Duodenal mucosa (tissue), 2 donors: ENCODE data around the gene KCTD11.

ENCODE experiments used
- H3K27ac ChIP-seq: one replicate; pipeline ENCODE4 v1.7.0; 2013; ENCODE audit warnings: low read depth, low read length
- H3K27me3 ChIP-seq, 2 donors: one replicate each; pipeline ENCODE4 v1.7.0; 2013; ENCODE audit warnings: low read length in 2 of 2, control low read depth in 1 of 2; ENCODE audit not compliant: insufficient read depth in 2 of 2, control insufficient read depth in 1 of 2
- H3K36me3 ChIP-seq, 2 donors: one replicate each; pipeline ENCODE4 v1.7.0; 2013; ENCODE audit warnings: low read length in 2 of 2, control low read depth in 1 of 2; ENCODE audit not compliant: insufficient read depth in 2 of 2, control insufficient read depth in 1 of 2
- H3K4me1 ChIP-seq, 2 donors: one replicate each; pipeline ENCODE4 v1.7.0; 2013; ENCODE audit warnings: low read length in 2 of 2, control low read depth in 1 of 2; ENCODE audit not compliant: insufficient read depth in 2 of 2, control insufficient read depth in 1 of 2
- H3K4me3 ChIP-seq, 2 donors: one replicate each; pipeline ENCODE4 v1.7.0; 2013; ENCODE audit warnings: low read length in 2 of 2, low read depth in 1 of 2
- H3K9ac ChIP-seq, 2 donors: one replicate each; pipeline ENCODE4 v1.7.0; 2013; ENCODE audit warnings: low read length in 2 of 2, low read depth in 1 of 2
- H3K9me3 ChIP-seq, 2 donors: one replicate each; pipeline ENCODE4 v1.7.0; 2013; ENCODE audit warnings: low read length in 2 of 2, control low read depth in 1 of 2; ENCODE audit not compliant: control insufficient read depth in 1 of 2

KCTD11 gene

DNA sequence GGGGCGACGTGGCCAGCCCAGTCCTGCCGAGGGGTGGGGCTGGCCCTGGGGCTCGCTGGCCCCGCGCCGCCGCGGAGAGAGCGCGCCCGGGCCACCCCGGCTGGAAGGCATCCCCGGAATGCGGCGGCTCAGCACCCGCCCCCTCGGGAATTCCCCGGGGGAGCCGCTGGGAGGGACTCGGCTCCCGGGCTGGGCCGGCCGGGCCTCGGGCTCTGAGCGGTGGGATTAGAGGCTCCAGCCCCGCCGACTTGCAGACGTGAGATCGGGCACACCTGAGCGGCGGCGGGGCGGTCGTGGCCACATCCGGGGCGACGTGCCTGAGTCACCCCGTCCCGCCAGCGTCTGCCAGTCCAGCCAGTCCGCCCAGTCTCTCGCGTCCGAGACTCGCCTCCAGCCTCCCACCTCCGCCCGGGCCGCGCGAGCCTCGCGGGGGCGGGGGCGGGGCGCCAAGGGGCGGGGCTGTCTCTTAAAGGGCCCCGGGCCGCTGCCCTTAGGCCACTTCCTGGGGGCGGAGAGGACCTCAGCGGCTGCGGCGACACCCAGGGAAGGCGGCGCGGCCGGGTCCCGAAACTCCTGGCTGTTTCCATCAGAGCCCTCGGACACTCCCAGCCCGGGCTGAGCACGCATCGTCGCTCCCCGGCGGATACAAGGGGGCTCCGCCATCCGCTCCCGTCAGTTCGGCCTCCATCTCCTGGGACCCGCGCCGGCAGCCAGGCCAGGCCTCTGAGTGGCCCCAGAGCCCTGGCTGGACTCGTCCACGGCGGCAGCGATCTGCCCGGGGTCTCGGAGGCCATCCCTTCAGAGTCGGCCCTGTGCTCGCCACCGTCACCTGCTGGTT is at the start of gene KCTD11:
KCTD11 (plus strand) TSS at position 498 of the 838 bp plus-strand sequence.
- H3K27me3 ChIP-seq, result peaks cover 0 to 4% of the 10 kb centered on the region in 2 donors
- peaks cover 11 to 38% of the 10 kb centered on the region in 2 donors for H3K4me1 ChIP-seq
- H3K4me3 ChIP-seq, result peak within 1 kb of the TSS; percentile 80 to 89
- peak within 1 kb of the TSS; percentile 97 for H3K27ac ChIP-seq
- peak within 1 kb of the TSS; percentile 79 to 85 for H3K9ac ChIP-seq
- H3K36me3 ChIP-seq, result no peaks in the 10 kb centered on the region
- H3K9me3 ChIP-seq, result no peaks in the 10 kb centered on the region

DNA sequence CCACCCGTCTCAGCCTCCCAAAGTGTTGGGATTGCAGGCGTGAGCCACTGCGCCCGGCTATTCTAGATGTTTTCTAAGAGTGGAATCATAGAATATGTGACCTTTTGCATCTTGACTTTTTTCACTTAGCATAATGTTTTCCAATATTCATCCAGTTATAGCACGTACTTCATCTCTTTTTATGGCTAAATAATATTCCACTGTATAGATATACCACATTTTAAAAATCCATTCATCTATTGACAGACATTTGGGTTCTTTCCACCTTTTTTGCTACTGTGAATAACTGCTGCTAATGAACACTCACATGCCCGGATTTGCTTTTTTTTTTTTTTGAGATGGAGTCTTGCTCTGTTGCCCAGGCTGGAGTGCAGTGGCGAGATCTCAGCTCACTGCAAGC is 47.8 kb upstream of the KCTD11 start:
- no peak overlapping the region for H3K27ac ChIP-seq
- H3K9ac ChIP-seq, result no peak overlapping the region
- H3K9me3 ChIP-seq, result no peaks in the 10 kb centered on the region
- no peak overlapping the region for H3K4me3 ChIP-seq
- peaks cover 5 to 8% of the 10 kb centered on the region in 2 donors for H3K4me1 ChIP-seq
- peaks cover 0 to under 1% of the 10 kb centered on the region in 2 donors for H3K36me3 ChIP-seq
- no peaks in the 10 kb centered on the region for H3K27me3 ChIP-seq

DNA sequence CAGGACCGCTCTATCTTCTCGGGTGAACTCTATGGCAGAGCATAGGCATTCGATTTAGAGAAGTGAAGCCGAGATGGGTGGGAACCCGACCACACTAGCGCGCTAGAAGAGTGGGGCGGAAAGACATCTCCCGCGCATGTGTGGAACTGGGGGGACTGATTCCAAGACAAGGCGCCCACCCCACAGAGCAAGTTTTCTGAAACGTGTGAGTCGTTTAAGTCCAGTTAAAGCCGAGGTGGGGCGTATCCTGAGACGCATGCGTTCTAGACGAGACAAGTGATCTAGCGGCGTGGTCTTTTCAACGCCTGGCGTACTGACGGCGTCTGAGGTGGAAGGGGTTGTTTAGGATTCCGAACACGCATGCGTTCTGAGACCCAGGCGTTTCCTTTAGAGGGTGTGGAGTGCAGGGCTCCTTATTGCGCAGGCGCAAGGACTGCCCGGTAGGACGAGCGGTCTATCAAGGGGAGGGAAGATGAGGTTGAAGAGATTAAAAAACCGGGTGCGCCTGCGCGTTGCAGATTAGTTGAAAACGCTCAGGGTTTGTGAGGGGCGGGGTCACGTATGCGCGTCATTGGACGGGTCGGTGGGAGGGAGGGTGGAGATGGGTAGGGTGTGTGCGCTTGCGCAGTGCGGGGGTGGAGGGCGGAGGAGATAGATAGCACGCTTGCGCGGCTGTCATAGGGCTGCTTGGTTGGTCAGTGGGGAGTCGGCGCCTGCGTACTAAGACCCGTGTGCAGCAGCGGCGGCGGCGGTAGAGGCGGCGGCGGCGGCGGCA is 44.9 kb upstream of the KCTD11 start, which contains the start of gene EIF5A:
EIF5A (plus strand) TSS at position 718 of the 775 bp plus-strand sequence. CDS start 2,008 bp downstream, outside the sequence.
- Histone ChIP-seq H3K9me3 (no peaks in the 10 kb centered on the region), H3K9ac (peak within 1 kb of the TSS; percentile 90 to 94), H3K36me3 (peaks cover 26% of the 10 kb centered on the region in 2 donors), H3K27ac (peak within 1 kb of the TSS; percentile 98), H3K4me1 (peaks cover 17 to 20% of the 10 kb centered on the region in 2 donors), H3K27me3 (no peaks in the 10 kb centered on the region), H3K4me3 (peak within 1 kb of the TSS; percentile 82 to 87)

DNA sequence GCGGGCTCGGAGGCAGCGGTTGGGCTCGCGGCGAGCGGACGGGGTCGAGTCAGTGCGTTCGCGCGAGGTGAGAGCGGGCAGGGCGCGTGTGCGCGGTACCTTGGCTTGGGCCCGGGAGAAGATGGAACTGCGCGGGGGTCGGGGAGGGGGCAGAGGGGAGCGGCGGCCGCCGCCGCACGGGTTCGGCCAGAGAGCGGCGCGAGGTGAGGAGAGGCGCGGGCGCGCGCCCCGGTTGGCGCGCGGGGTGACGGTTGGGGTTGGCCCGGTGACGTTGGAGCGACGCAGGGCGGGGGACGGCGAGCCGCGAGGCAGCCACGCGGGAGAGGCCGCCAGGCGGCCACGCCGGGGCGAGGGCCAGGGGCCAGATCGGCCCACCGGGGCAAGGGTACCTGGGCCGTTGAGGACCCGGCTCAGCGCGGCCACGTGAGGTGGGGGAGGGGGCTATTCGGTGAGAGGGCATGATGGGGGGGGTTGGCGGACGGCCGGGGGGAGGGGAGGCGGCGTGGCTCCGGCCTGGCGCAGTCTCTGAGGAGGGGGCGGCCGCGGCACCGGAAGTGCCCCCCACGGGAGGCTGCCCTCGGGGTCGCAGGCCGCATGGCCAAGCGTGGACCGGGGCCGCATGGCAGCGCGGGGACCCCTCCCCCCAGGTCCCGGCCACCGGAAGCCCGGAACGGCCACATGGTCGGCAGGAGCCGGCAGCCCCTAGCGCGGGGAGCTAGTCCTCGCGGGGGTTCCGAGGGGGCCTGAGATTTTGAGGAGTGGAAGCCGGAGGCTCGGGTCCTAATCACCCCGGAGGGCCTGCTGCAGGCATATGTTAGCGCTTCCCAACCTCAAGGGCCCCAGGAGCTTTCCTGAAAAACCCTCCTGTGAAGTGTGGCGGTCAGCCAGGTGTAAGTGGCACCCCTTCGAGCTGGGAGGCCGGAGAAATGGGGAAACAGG is 44.0 kb upstream of the KCTD11 start:
- Histone ChIP-seq H3K27me3 (no peaks in the 10 kb centered on the region), H3K9ac (peak overlapping the region; percentile 90 to 94), H3K36me3 (peaks cover 33 to 35% of the 10 kb centered on the region in 2 donors), H3K4me3 (peak overlapping the region; percentile 82 to 87), H3K27ac (peak overlapping the region; percentile 98), H3K9me3 (no peaks in the 10 kb centered on the region), H3K4me1 (peaks cover 19 to 20% of the 10 kb centered on the region in 2 donors)

DNA sequence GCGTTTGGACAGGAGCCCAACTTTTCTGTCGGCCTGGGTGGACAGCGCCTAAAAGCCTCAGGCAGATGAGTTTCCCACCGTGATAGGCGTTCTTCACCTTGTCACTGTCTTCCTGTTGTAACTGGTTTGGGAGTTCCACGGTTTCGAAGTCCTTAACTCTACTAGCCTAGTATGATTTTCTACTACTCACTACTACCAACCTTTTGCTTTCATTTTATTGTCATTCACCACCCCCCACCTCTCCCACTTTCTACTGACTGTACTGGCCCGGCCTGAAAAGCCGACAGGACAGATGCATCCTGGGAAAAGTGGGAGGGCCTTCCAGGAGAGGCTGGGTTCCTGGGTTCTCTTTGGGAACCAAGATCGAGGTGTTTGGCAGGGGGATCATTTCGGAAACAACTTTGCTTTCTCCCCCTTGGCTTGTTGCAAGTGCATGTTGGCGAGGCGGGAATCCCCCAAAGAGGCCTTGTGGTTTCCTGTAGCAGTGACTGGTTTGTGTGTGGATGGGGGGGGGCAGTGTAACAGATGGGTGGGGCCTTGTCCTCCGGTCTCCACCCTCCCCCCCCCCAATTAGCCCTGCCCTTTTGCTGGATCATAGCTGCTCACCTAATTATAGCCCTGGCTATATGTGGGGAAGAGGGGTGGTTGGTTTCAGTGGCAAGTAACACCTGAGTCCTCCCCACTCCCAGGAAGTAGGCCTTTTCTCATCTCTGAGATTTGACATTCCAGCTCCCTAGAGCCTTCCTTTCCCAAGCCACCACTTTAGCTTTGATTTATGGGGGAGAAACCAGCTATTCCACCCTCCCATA is 43.1 kb upstream of the KCTD11 start:
- Histone ChIP-seq H3K27ac (peak overlapping the region; percentile 98), H3K27me3 (no peaks in the 10 kb centered on the region), H3K4me3 (peak overlapping the region; percentile 82 to 87), H3K9me3 (no peaks in the 10 kb centered on the region), H3K36me3 (peaks cover 42 to 43% of the 10 kb centered on the region in 2 donors), H3K9ac (peak overlapping the region; percentile 90 to 94), H3K4me1 (peaks cover 24 to 28% of the 10 kb centered on the region in 2 donors)

DNA sequence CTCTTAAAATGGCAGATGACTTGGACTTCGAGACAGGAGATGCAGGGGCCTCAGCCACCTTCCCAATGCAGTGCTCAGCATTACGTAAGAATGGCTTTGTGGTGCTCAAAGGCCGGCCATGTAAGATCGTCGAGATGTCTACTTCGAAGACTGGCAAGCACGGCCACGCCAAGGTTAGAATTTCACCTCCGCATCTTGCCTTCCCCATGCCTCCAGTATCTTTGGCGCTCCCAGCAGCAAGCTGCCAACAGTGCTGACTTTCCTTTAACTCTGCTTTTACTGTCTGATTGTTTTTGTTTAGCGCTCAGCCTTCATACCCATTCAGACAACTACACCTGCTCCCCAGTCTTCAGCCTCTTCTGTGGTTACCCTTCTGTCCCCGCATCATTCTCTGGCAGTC is 42.3 kb upstream of the KCTD11 start:
- Histone ChIP-seq H3K9ac (no peak overlapping the region), H3K27me3 (no peaks in the 10 kb centered on the region), H3K27ac (no peak overlapping the region), H3K4me3 (peak overlapping the region; percentile 82 to 87), H3K4me1 (peaks cover 32 to 36% of the 10 kb centered on the region in 2 donors), H3K36me3 (peaks cover 45 to 48% of the 10 kb centered on the region in 2 donors), H3K9me3 (no peaks in the 10 kb centered on the region)

DNA sequence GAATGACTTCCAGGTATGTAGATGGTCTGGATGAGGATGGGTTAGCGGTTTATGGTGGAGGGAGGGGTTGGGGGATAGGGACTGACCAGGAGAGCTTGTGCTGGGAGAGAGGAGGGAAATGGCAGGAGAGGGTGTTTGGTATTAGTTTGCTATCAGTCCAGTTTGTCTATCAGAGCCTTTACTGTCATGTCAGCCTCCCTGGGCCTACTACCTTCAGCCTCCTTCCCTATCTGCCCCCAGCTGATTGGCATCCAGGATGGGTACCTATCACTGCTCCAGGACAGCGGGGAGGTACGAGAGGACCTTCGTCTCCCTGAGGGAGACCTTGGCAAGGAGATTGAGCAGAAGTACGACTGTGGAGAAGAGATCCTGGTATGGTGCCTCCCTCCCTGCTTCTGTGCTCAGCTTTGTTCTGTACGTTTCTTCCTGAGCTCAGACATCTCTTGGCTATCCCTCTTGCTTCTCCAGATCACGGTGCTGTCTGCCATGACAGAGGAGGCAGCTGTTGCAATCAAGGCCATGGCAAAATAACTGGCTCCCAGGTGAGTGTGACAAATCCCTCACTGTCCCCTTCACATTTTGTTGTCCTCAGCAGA is 40.8 kb upstream of the KCTD11 start:
- Histone ChIP-seq H3K36me3 (peaks cover 45 to 48% of the 10 kb centered on the region in 2 donors), H3K4me3 (no peak overlapping the region), H3K27me3 (no peaks in the 10 kb centered on the region), H3K27ac (no peak overlapping the region), H3K4me1 (peaks cover 41% of the 10 kb centered on the region in 2 donors), H3K9me3 (no peaks in the 10 kb centered on the region), H3K9ac (no peak overlapping the region)

DNA sequence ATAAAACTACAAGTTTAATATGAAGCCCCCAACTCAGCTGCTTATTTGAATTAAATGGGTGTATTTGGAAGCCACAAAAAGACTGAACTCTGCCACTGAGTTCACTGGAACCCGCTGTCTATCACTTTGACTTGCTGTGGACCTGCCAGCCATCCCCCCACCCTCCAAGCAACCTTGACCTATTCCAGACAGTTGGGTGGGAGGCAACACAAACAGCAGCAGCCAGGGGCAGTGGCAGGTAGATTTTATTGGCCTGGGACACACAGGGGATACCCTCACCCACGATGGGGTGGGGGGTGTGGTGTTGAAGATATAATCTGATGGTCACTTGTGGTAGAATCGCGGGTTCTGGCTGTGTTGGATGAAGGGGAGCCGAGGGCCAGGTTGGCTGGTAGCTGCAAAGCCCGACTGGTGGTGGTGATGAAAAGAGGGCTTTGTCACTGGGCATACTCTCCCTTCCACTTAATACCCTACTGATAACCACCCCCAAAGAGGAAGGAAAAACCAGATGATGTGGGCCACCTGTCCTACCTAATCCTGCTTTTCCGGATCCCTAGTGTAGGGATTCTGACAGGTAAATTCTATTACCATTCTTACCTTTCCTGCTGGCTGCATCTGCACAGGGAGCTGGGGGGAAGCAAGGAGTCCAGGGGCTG is 39.4 kb upstream of the KCTD11 start:
- Histone ChIP-seq H3K9ac (no peak overlapping the region), H3K9me3 (no peaks in the 10 kb centered on the region), H3K4me3 (no peak overlapping the region), H3K4me1 (peaks cover 41% of the 10 kb centered on the region in 2 donors), H3K36me3 (peaks cover 45 to 55% of the 10 kb centered on the region in 2 donors), H3K27ac (no peak overlapping the region), H3K27me3 (no peaks in the 10 kb centered on the region)
